Upper lobe of right lung (tissue), 1 donor: ENCODE measurements around the gene KCNE2. TPM values are rescaled to one million over a fixed set of nuclear protein-coding genes. Genes with fewer than 3 reads are reported as not detected.
"Not testable (repeated sequence)": the region's sequence is repeated elsewhere in the genome, so short reads cannot be mapped to it uniquely, and the experiment has no call there.

Experiments
- ATAC-seq: fragments of 200-7000 bp; cut with Tn5 transposase; one replicate; pipeline ENCODE4 v1.9.1; 2020; ENCODE audit warnings: mild to moderate bottlenecking, moderate library complexity
- DNase-seq: peaks from one replicate; pipeline ENCODE4 v3.0.0-alpha.2; 2020
- H3K27ac ChIP-seq: fragments of 200-600 bp; one replicate; pipeline ENCODE4 v1.8.0; 2022
- H3K27me3 ChIP-seq: fragments of 200-600 bp; one replicate; pipeline ENCODE4 v1.8.0; 2022; ENCODE audit warnings: mild to moderate bottlenecking
- H3K36me3 ChIP-seq: fragments of 200-600 bp; one replicate; pipeline ENCODE4 v1.8.0; 2022
- H3K4me1 ChIP-seq: fragments of 200-600 bp; one replicate; pipeline ENCODE4 v1.8.0; 2022
- H3K4me3 ChIP-seq: fragments of 200-600 bp; one replicate; pipeline ENCODE4 v1.8.0; 2022; ENCODE audit warnings: mild to moderate bottlenecking
- H3K9me3 ChIP-seq: fragments of 200-600 bp; one replicate; pipeline ENCODE4 v1.8.0; 2022
- intact Hi-C: fragments of 100-400 bp; cut with DNase I; formaldehyde crosslinking; loops from one replicate; pipeline ENCODE4 v1.11.0; 2022
- total RNA-seq: library from RNA; stranded (reverse); fragmentation: NEBNext Ultra II Directional; extraction: Animal tissue kit (Norgen Biotek cat#: 25700); gene quantifications from one replicate; pipeline ENCODE4 v1.2.1, GENCODE V29; 2021
- donor health status: DM: no; HTN: yes; CAD: no; lungs with severe emphysema.

Gene KCNE2
- total RNA-seq, 1 donor from 2014 or later, result 0.52 TPM

- H3K36me3 ChIP-seq, H3K4me3 ChIP-seq, H3K9me3 ChIP-seq, H3K27me3 ChIP-seq, H3K27ac ChIP-seq, intact Hi-C loops, DNase-seq, H3K4me1 ChIP-seq, ATAC-seq: not testable (repeated sequence)
Observed at GRCh38 chr21:34406102-34406501, 42.3 kb downstream of the KCNE2 start.

- H3K36me3 ChIP-seq, H3K9me3 ChIP-seq, H3K4me3 ChIP-seq, H3K4me1 ChIP-seq, H3K27ac ChIP-seq, H3K27me3 ChIP-seq, intact Hi-C loops, DNase-seq, ATAC-seq: not testable (repeated sequence)
Observed at GRCh38 chr21:34406676-34407075, 42.9 kb downstream of the KCNE2 start.

- H3K36me3 ChIP-seq, H3K27ac ChIP-seq, intact Hi-C loops, H3K4me1 ChIP-seq, ATAC-seq, H3K9me3 ChIP-seq, DNase-seq, H3K4me3 ChIP-seq, H3K27me3 ChIP-seq: not testable (repeated sequence)
Observed at GRCh38 chr21:34407294-34407693, 43.5 kb downstream of the KCNE2 start.

GRCh38 chr21:34417448-34418077, 53.8 kb downstream of the KCNE2 start:
- not testable (repeated sequence) for H3K9me3 ChIP-seq

More at GRCh38 chr21:34417448-34418077, 53.8 kb downstream of the KCNE2 start:
- H3K27me3 ChIP-seq, ATAC-seq, H3K4me1 ChIP-seq, intact Hi-C loops, DNase-seq, H3K4me3 ChIP-seq, H3K36me3 ChIP-seq, H3K27ac ChIP-seq: not testable (repeated sequence)

Other genes starting within 250 kb of the KCNE2 start
- gene SMIM11, start 11.5 kb downstream of the KCNE2 start, total RNA-seq, result 21.8 TPM
- not detected for gene SMIM34, start 59.9 kb downstream of the KCNE2 start, total RNA-seq
- 13.6 TPM for gene KCNE1, start 148.2 kb downstream of the KCNE2 start, total RNA-seq